Right atrium auricular region (tissue), 2 donors: ENCODE results near the gene KCNIP1. TPM values are rescaled to one million over a fixed set of nuclear protein-coding genes. Genes with fewer than 3 reads are reported as not detected.

ENCODE experiments used
- DNase-seq: peaks from one replicate; pipeline ENCODE4 v3.0.0-alpha.2; 2019; ENCODE audit warnings: low spot score
- H3K27ac ChIP-seq, 2 donors: fragments of 200-600 bp; sonication (generic); 1 replicate in 1 of 2; 2 replicates in 1 of 2; pipeline ENCODE4 v1.5.1; 2016 to 2019
- H3K27me3 ChIP-seq, 2 donors: fragments of 200-600 bp; sonication (generic); one replicate each; pipeline versions ENCODE4 v1.5.1 to v1.6.0; 2017 to 2019
- H3K36me3 ChIP-seq: fragments of 200-600 bp; sonication (generic); one replicate; pipeline ENCODE4 v1.5.1; 2016
- H3K4me1 ChIP-seq, 2 donors: fragments of 200-600 bp; sonication (generic); one replicate each; pipeline versions ENCODE4 v1.5.1 to v1.6.0; 2017 to 2019
- H3K4me3 ChIP-seq, 2 donors: fragments of 200-600 bp; sonication (generic); 1 replicate in 1 of 2; 2 replicates in 1 of 2; pipeline ENCODE4 v1.5.1; 2017 to 2019; ENCODE audit warnings: mild to moderate bottlenecking in 1 of 2, moderate library complexity in 1 of 2
- H3K9me3 ChIP-seq, 2 donors: fragments of 200-600 bp; sonication (generic); one replicate each; pipeline ENCODE4 v1.5.1; 2019
- CTCF ChIP-seq, 2 donors: fragments of 200-600 bp; sonication (generic); IDR thresholded peaks; one replicate each; pipeline ENCODE4 v1.5.1; 2019; ENCODE audit warnings: antibody characterized with exemption in 2 of 2
- total RNA-seq, 2 donors: library from RNA; depleted of rRNA; stranded (reverse); fragments of >200 nt; gene quantifications; one replicate each; pipeline ENCODE4 v1.1.0, GENCODE V29; 2016

KCNIP1 gene
- total RNA-seq, 2 donors from 2014 or later, result not detected

- DNase-seq, result no peak
- TF ChIP-seq CTCF (IDR thresholded peaks at IDR 0.05), result no peak
- Histone ChIP-seq H3K36me3 (no peaks in the 10 kb centered on the region), H3K4me1 (no peaks in the 10 kb centered on the region), H3K27me3 (no peaks in the 10 kb centered on the region), H3K9me3 (no peaks in the 10 kb centered on the region), H3K4me3 (no peak overlapping the region), H3K27ac (no peak overlapping the region)
Measured at GRCh38 chr5:170591054-170591453, 87.2 kb downstream of the KCNIP1 start.

DNA sequence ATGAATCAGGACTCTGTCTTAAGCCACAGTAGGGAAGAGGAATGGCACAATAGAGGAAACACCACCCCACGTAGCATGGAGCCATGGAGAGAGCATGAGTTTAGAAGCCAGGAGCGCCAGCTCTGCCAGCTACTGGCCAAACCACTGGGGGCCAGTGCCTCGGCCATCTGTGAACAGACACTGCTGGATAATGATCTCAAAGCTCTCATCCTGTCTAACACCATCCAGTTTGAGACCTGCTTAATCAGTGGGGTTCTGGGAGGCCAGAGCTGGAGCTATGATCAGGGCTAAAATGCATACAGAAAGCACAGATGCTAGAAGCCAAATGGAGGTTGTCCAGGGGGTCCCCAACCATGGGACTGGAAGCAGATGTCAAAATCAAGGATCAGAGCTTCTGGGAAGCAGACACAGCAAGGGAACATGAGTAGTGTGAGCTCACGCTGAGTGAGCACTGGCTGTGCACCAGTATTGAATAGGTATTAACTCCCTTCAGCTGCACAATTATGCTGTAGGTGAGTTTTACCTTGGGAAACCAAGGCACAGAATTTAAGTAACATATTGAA lies 92.7 kb downstream of the KCNIP1 start:
- no peak for TF ChIP-seq CTCF (IDR thresholded peaks at IDR 0.05)
- DNase-seq, result no peak
- H3K27ac ChIP-seq, result no peak overlapping the region

DNA sequence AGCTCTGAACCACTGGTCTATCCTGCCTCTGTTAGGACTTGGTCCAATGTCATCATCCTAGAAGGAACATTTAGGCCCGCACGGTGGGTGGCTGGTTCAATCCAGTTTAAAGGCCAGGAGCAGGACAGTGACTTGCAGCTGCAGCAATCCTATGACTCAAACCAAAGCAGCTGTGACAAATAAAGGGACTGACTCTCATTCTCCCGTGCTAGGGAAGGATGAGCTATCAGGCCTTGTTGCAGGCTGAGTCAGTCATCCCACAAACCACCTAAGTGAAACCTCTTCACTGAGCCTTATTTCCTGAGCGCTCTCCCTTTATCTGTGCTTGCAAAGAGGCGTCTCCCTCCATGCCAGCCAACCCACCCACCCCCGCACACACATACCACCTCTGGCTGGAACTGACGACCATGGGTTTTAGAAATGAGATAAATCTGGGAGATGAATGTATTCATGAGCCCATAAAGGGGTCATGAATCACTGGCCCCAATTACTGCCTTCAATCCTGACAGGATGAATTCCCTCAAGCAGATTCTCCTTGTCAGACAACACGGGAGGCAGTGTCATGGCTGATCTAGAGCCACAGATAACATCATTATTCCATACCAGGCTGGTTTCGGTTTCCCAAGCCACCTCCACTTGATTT lies 93.4 kb downstream of the KCNIP1 start:
- Histone ChIP-seq H3K9me3 (no peaks in the 10 kb centered on the region), H3K4me1 (peaks cover 0 to 17% of the 10 kb centered on the region in 2 donors), H3K4me3 (no peak overlapping the region), H3K27ac (no peak overlapping the region), H3K27me3 (no peaks in the 10 kb centered on the region), H3K36me3 (no peaks in the 10 kb centered on the region)
- TF ChIP-seq CTCF (IDR thresholded peaks at IDR 0.05), result no peak
- no peak for DNase-seq

More for the DNA sequence above, 92.7 kb downstream of the KCNIP1 start:
- Histone ChIP-seq H3K4me1 (peaks cover 0 to 17% of the 10 kb centered on the region in 2 donors), H3K9me3 (no peaks in the 10 kb centered on the region), H3K4me3 (no peak overlapping the region), H3K36me3 (no peaks in the 10 kb centered on the region), H3K27me3 (no peaks in the 10 kb centered on the region)

DNA sequence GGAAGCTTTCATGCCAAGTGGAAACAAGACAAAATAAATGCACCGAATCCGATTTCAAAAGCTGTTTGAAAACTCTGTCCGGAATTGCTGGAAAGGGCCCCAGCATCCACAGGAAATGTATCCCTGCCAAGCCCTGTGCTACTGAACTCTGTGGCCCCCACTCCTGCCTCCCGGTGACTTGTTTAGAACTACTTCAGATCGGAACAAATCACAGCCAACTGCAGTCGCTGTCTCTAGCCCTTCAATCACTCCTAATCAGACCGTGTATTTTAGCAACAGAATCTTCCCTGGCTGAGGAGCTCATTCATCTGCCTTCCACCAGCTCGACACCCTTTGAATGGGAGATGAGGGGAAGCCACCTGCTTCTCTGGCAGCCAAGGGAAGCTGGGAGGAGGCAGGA lies 94.1 kb downstream of the KCNIP1 start:
- H3K27ac ChIP-seq, result no peak overlapping the region
- no peaks in the 10 kb centered on the region for H3K27me3 ChIP-seq
- no peaks in the 10 kb centered on the region for H3K9me3 ChIP-seq
- H3K4me3 ChIP-seq, result no peak overlapping the region
- no peak for DNase-seq
- TF ChIP-seq CTCF (IDR thresholded peaks at IDR 0.05), result no peak
- H3K36me3 ChIP-seq, result no peaks in the 10 kb centered on the region
- peaks cover 0 to 17% of the 10 kb centered on the region in 2 donors for H3K4me1 ChIP-seq

GRCh38 chr5:170599756-170600155 lies 95.9 kb downstream of the KCNIP1 start:
- no peak for TF ChIP-seq CTCF (IDR thresholded peaks at IDR 0.05)
- Histone ChIP-seq H3K9me3 (no peaks in the 10 kb centered on the region), H3K27me3 (no peaks in the 10 kb centered on the region), H3K27ac (no peak overlapping the region), H3K4me3 (no peak overlapping the region), H3K36me3 (no peaks in the 10 kb centered on the region), H3K4me1 (peaks cover 0 to 17% of the 10 kb centered on the region in 2 donors)
- no peak for DNase-seq

- no peak for DNase-seq
- no peak for TF ChIP-seq CTCF (IDR thresholded peaks at IDR 0.05)
- Histone ChIP-seq H3K4me1 (peaks cover 0 to 17% of the 10 kb centered on the region in 2 donors), H3K27ac (no peak overlapping the region), H3K36me3 (no peaks in the 10 kb centered on the region), H3K27me3 (no peaks in the 10 kb centered on the region), H3K4me3 (no peak overlapping the region), H3K9me3 (no peaks in the 10 kb centered on the region)
Measured at GRCh38 chr5:170601619-170602018, 97.8 kb downstream of the KCNIP1 start.
